Neural progenitor cell (in vitro differentiated cells): ENCODE measurements around the gene RAB5A. TPM values are rescaled to one million over a fixed set of nuclear protein-coding genes. Genes with fewer than 3 reads are reported as not detected.

Source experiments
- DNase-seq: peaks from one replicate; pipeline ENCODE4 v3.0.0-alpha.2; 2016; ENCODE audit warnings: low spot score
- H2AFZ ChIP-seq: fragments of 200-600 bp; sonication (generic); replicated peaks from 2 replicates; pipeline ENCODE4 v1.6.1; 2016; ENCODE audit warnings: antibody characterized with exemption
- H3F3A ChIP-seq: fragments of 200-600 bp; sonication (generic); 2 replicates; pipeline ENCODE4 v1.6.1; 2016; ENCODE audit warnings: antibody characterized with exemption, low read depth
- H3K27ac ChIP-seq: fragments of 200-600 bp; sonication (generic); 2 replicates; pipeline ENCODE4 v1.5.1; 2016; ENCODE audit warnings: mild to moderate bottlenecking
- H3K27me3 ChIP-seq: fragments of 200-600 bp; sonication (generic); 2 replicates; pipeline ENCODE4 v1.6.1; 2016; ENCODE audit warnings: mild to moderate bottlenecking, moderate library complexity
- H3K36me3 ChIP-seq: fragments of 200-600 bp; sonication (generic); 2 replicates; pipeline ENCODE4 v1.5.1; 2016
- H3K4me1 ChIP-seq: fragments of 200-600 bp; sonication (generic); 2 replicates; pipeline ENCODE4 v1.6.1; 2016; ENCODE audit warnings: mixed run types
- H3K4me2 ChIP-seq: fragments of 200-600 bp; sonication (generic); 2 replicates; pipeline ENCODE4 v1.6.1; 2016
- H3K4me3 ChIP-seq: fragments of 200-600 bp; sonication (generic); 2 replicates; pipeline ENCODE4 v1.5.1; 2016
- H3K79me2 ChIP-seq: fragments of 200-600 bp; sonication (generic); 2 replicates; pipeline ENCODE4 v1.6.1; 2016; ENCODE audit warnings: low read depth
- H3K9ac ChIP-seq: fragments of 200-600 bp; sonication (generic); 2 replicates; pipeline ENCODE4 v1.6.1; 2016
- H3K9me3 ChIP-seq: fragments of 200-600 bp; sonication (generic); 2 replicates; pipeline ENCODE4 v1.5.1; 2016; ENCODE audit warnings: low read depth
- H4K20me1 ChIP-seq: fragments of 200-600 bp; sonication (generic); 2 replicates; pipeline ENCODE4 v1.6.1; 2016; ENCODE audit warnings: low read depth
- H3K27ac Mint-ChIP-seq: 3 replicates; pipeline ENCODE4 v1.8.0; 2021; ENCODE audit warnings: mixed read lengths
- H3K27me3 Mint-ChIP-seq: 2 replicates; pipeline ENCODE4 v1.8.0; 2022; ENCODE audit warnings: low read depth, mild to moderate bottlenecking, inconsistent platforms, moderate library complexity, mixed read lengths; ENCODE audit not compliant: insufficient read depth
- H3K36me3 Mint-ChIP-seq: 3 replicates; pipeline ENCODE4 v1.8.0; 2021; ENCODE audit warnings: mixed read lengths
- H3K4me1 Mint-ChIP-seq: 3 replicates; pipeline ENCODE4 v1.8.0; 2021; ENCODE audit warnings: mixed read lengths
- H3K4me3 Mint-ChIP-seq: 3 replicates; pipeline ENCODE4 v1.8.0; 2021; ENCODE audit warnings: mild to moderate bottlenecking, moderate library complexity, mixed read lengths
- H3K9me3 Mint-ChIP-seq: 3 replicates; pipeline ENCODE4 v1.8.0; 2020; ENCODE audit warnings: mixed read lengths
- CTCF ChIP-seq: fragments of 200-600 bp; sonication (generic); IDR thresholded peaks from 2 replicates; pipeline ENCODE4 v1.5.1; 2017; ENCODE audit warnings: antibody characterized with exemption, mild to moderate bottlenecking
- EZH2 ChIP-seq: fragments of 200-600 bp; sonication (generic); IDR thresholded peaks from 2 replicates; pipeline ENCODE4 v1.6.1; 2017; ENCODE audit warnings: antibody characterized with exemption, mild to moderate bottlenecking, moderate library complexity
- EZH2phosphoT487 ChIP-seq: fragments of 200-600 bp; sonication (generic); IDR thresholded peaks from 2 replicates; pipeline ENCODE4 v1.6.1; 2017; ENCODE audit warnings: antibody characterized with exemption
- total RNA-seq: library from RNA; depleted of rRNA; stranded (reverse); fragments of >200 nt; gene quantifications from 2 replicates; pipeline ENCODE4 v1.2.3, GENCODE V29; 2015; ENCODE audit warnings: low replicate concordance

Gene RAB5A
- total RNA-seq, 1 donor from 2014 or later: 96.3 TPM

GRCh38 chr3:19940643-19941042 lies 6.3 kb upstream of the RAB5A start:
- H3K9ac ChIP-seq: no peak overlapping the region
- peaks cover 2% of the 10 kb centered on the region for H3K27me3 Mint-ChIP-seq
- no peak overlapping the region for H3K4me3 ChIP-seq
- no peak overlapping the region for H3K27ac ChIP-seq
- H2AFZ ChIP-seq: no peak overlapping the region
- H3K9me3 Mint-ChIP-seq: peaks cover 4% of the 10 kb centered on the region
- peak overlapping the region; percentile 19 for H3K27ac Mint-ChIP-seq
- H4K20me1 ChIP-seq: no peaks in the 10 kb centered on the region
- H3K36me3 ChIP-seq: no peaks in the 10 kb centered on the region
- H3K79me2 ChIP-seq: no peaks in the 10 kb centered on the region
- H3K4me2 ChIP-seq: no peak overlapping the region
- H3K9me3 ChIP-seq: no peaks in the 10 kb centered on the region
- TF ChIP-seq EZH2: no peak
- no peak for TF ChIP-seq CTCF
- TF ChIP-seq EZH2phosphoT487: no peak
- H3F3A ChIP-seq: no peaks in the 10 kb centered on the region
- no peaks in the 10 kb centered on the region for H3K27me3 ChIP-seq
- H3K4me1 ChIP-seq: no peaks in the 10 kb centered on the region
- H3K4me1 Mint-ChIP-seq: no peaks in the 10 kb centered on the region
- H3K36me3 Mint-ChIP-seq: peaks cover 3% of the 10 kb centered on the region
- DNase-seq: no peak
- no peak overlapping the region for H3K4me3 Mint-ChIP-seq

GRCh38 chr3:19945534-19945933 lies 1.4 kb upstream of the RAB5A start:
- H3K27me3 ChIP-seq: no peaks in the 10 kb centered on the region
- peaks cover 33% of the 10 kb centered on the region for H3K79me2 ChIP-seq
- no peak overlapping the region for H2AFZ ChIP-seq
- H3K9me3 ChIP-seq: no peaks in the 10 kb centered on the region
- H3K4me2 ChIP-seq: no peak overlapping the region
- no peak overlapping the region for H3K9ac ChIP-seq
- H4K20me1 ChIP-seq: peaks cover 33% of the 10 kb centered on the region
- H3K27ac Mint-ChIP-seq: no peak overlapping the region
- peak overlapping the region; percentile 92 for H3K4me3 ChIP-seq
- H3K4me1 Mint-ChIP-seq: peaks cover 31% of the 10 kb centered on the region
- H3K27me3 Mint-ChIP-seq: peaks cover 6% of the 10 kb centered on the region
- peaks cover 3% of the 10 kb centered on the region for H3K9me3 Mint-ChIP-seq
- TF ChIP-seq EZH2 (no peak), EZH2phosphoT487 (no peak), CTCF (no peak)
- DNase-seq: no peak
- H3K36me3 Mint-ChIP-seq: peaks cover 6% of the 10 kb centered on the region
- H3K27ac ChIP-seq: no peak overlapping the region
- peaks cover 22% of the 10 kb centered on the region for H3K4me1 ChIP-seq
- peaks cover 17% of the 10 kb centered on the region for H3F3A ChIP-seq
- H3K4me3 Mint-ChIP-seq: peak overlapping the region; percentile 99
- no peaks in the 10 kb centered on the region for H3K36me3 ChIP-seq

- Histone ChIP-seq H3K9ac (no peak overlapping the region), H2AFZ (peak overlapping the region; percentile 82), H3K36me3 (no peaks in the 10 kb centered on the region), H3K4me1 (peaks cover 22% of the 10 kb centered on the region), H3K27ac (peak overlapping the region; percentile 82), H4K20me1 (peaks cover 38% of the 10 kb centered on the region), H3K79me2 (peaks cover 40% of the 10 kb centered on the region), H3K27me3 (no peaks in the 10 kb centered on the region), H3K4me2 (peak overlapping the region; percentile 89), H3K4me3 (peak overlapping the region; percentile 92), H3F3A (peaks cover 17% of the 10 kb centered on the region), H3K9me3 (no peaks in the 10 kb centered on the region)
- H3K4me3 Mint-ChIP-seq: peak overlapping the region; percentile 99
- H3K27ac Mint-ChIP-seq: peak overlapping the region; percentile 96
- peaks cover 31% of the 10 kb centered on the region for H3K4me1 Mint-ChIP-seq
- DNase-seq: peak; percentile 5
- H3K27me3 Mint-ChIP-seq: peaks cover 6% of the 10 kb centered on the region
- H3K36me3 Mint-ChIP-seq: peaks cover 6% of the 10 kb centered on the region
- no peak for TF ChIP-seq EZH2phosphoT487
- no peak for TF ChIP-seq CTCF
- no peak for TF ChIP-seq EZH2
- H3K9me3 Mint-ChIP-seq: peaks cover 3% of the 10 kb centered on the region
These were observed 697 bp upstream of the RAB5A start for GRCh38 chr3:19945969-19946831.
